H1 (cell line): Measurements from ENCODE around the gene MTX1. TPM values are rescaled to one million over a fixed set of nuclear protein-coding genes. Genes with fewer than 3 reads are reported as not detected.

ENCODE experiments used
- CTCF ChIA-PET: fragments of 300-600 bp; sonication (Branson Sonifier 250); formaldehyde crosslinking; loops from one replicate; lab custom pipeline; 2021; ENCODE audit not compliant: partially characterized antibody; lab: Charles Lee
- POLR2A ChIA-PET: fragments of 300-600 bp; sonication (Branson Sonifier 250); formaldehyde crosslinking; loops from one replicate; lab custom pipeline; 2021; ENCODE audit warnings: inconsistent platforms; ENCODE audit not compliant: partially characterized antibody; lab: Charles Lee
- DNase-seq, 2 experiments: peaks; one replicate each; pipeline versions ENCODE4 v3.0.0 to v3.0.0-alpha.2; 2010 to 2022; ENCODE audit warnings: low spot score in 2 of 2, low read depth in 1 of 2, mixed read lengths in 1 of 2
- FAIRE-seq: peaks from 2 replicates; lab custom pipeline; 2011; peaks lifted over from hg19 to GRCh38; lab: Jason Lieb, UNC
- H2AFZ ChIP-seq: 2 replicates; pipeline ENCODE4 v1.8.1; 2012; ENCODE audit warnings: low read length, inconsistent platforms
- H2AK5ac ChIP-seq: 2 replicates; pipeline ENCODE4 v1.6.1; 2013; ENCODE audit warnings: low read depth, low read length
- H2BK120ac ChIP-seq: replicated peaks from 2 replicates; pipeline ENCODE3; 2013; ENCODE audit warnings: low read depth, low read length, inconsistent platforms
- H2BK12ac ChIP-seq: 2 replicates; pipeline ENCODE4 v1.6.1; 2013; ENCODE audit warnings: low read depth, low read length
- H2BK15ac ChIP-seq: 2 replicates; pipeline ENCODE4 v1.6.1; 2013; ENCODE audit warnings: low read length
- H2BK20ac ChIP-seq: 2 replicates; pipeline ENCODE4 v1.6.1; 2013; ENCODE audit warnings: low read length
- H2BK5ac ChIP-seq: 2 replicates; pipeline ENCODE4 v1.6.1; 2013; ENCODE audit warnings: low read depth, low read length
- H3K14ac ChIP-seq: 2 replicates; pipeline ENCODE4 v1.6.1; 2013; ENCODE audit warnings: inconsistent platforms; ENCODE audit not compliant: insufficient read length
- H3K18ac ChIP-seq: 2 replicates; pipeline ENCODE4 v1.6.1; 2013; ENCODE audit warnings: low read length; ENCODE audit errors: extremely low read depth
- H3K23ac ChIP-seq: 2 replicates; pipeline ENCODE4 v1.6.1; 2013; ENCODE audit warnings: inconsistent platforms; ENCODE audit not compliant: insufficient read length
- H3K23me2 ChIP-seq: 2 replicates; pipeline ENCODE4 v1.6.1; 2013; ENCODE audit warnings: low read depth, low read length
- H3K27ac ChIP-seq: 2 replicates; pipeline ENCODE4 v1.6.1; 2011; ENCODE audit warnings: low read depth, low read length, inconsistent platforms
- H3K27me3 ChIP-seq, 4 experiments: replicated peaks in 1 of 4; 1 replicate in 1 of 4; 2 replicates in 3 of 4; pipeline versions ENCODE4 v1.6.1 to v1.8.1; 2011 to 2013; ENCODE audit warnings: low read length in 3 of 4, mild to moderate bottlenecking in 3 of 4, inconsistent platforms in 2 of 4, mixed read lengths in 2 of 4, moderate library complexity in 1 of 4; ENCODE audit not compliant: control insufficient read depth in 3 of 4, insufficient read depth in 3 of 4; ENCODE audit errors: extremely low read depth in 1 of 4
- H3K36me3 ChIP-seq, 4 experiments: 2 replicates each; pipeline versions ENCODE4 v1.6.1 to v1.8.1; 2011 to 2013; ENCODE audit warnings: mild to moderate bottlenecking in 4 of 4, low read length in 3 of 4, moderate library complexity in 2 of 4, control low read depth in 1 of 4, inconsistent platforms in 1 of 4; ENCODE audit not compliant: insufficient read depth in 4 of 4, control insufficient read depth in 2 of 4
- H3K4ac ChIP-seq: replicated peaks from 2 replicates; pipeline ENCODE3; 2013; ENCODE audit warnings: low read length, low read depth, mixed read lengths, inconsistent platforms; ENCODE audit not compliant: insufficient read length
- H3K4me1 ChIP-seq, 4 experiments: replicated peaks in 1 of 4; 1 replicate in 1 of 4; 2 replicates in 3 of 4; pipeline versions ENCODE4 v1.6.1 to v1.8.1; 2011 to 2013; ENCODE audit warnings: low read length in 3 of 4, inconsistent platforms in 2 of 4, mixed read lengths in 1 of 4; ENCODE audit not compliant: insufficient read depth in 4 of 4, control insufficient read depth in 3 of 4
- H3K4me2 ChIP-seq, 2 experiments: 2 replicates each; pipeline versions ENCODE4 v1.6.1 to v1.8.1; 2011 to 2013; ENCODE audit warnings: low read depth in 2 of 2, low read length in 2 of 2, control low read depth in 1 of 2, inconsistent platforms in 1 of 2, mild to moderate bottlenecking in 1 of 2; ENCODE audit not compliant: insufficient read depth in 1 of 2
- H3K4me3 ChIP-seq, 4 experiments: fragments of 200-600, 300-600 bp in 1 of 4; sonication (generic), shearing (Covaris generic), sonication (Bioruptor Twin) in 1 of 4; 2 replicates each; pipeline versions ENCODE4 v1.5.1 to v1.8.1; 2011 to 2016; ENCODE audit warnings: low read length in 4 of 4, low read depth in 3 of 4, control low read depth in 2 of 4, inconsistent platforms in 2 of 4, mild to moderate bottlenecking in 2 of 4, mixed read lengths in 1 of 4, moderate library complexity in 1 of 4; ENCODE audit not compliant: insufficient read depth in 2 of 4; ENCODE audit errors: extremely low read depth in 1 of 4
- H3K56ac ChIP-seq: replicated peaks from 2 replicates; pipeline ENCODE3; 2013; ENCODE audit warnings: low read depth, mild to moderate bottlenecking, mixed read lengths, low read length, inconsistent platforms; ENCODE audit not compliant: insufficient read length
- H3K79me1 ChIP-seq: 2 replicates; pipeline ENCODE4 v1.6.1; 2013; ENCODE audit warnings: low read depth, low read length, control low read depth
- H3K79me2 ChIP-seq, 2 experiments: 2 replicates each; pipeline versions ENCODE4 v1.6.1 to v1.8.1; 2012 to 2013; ENCODE audit warnings: low read length in 2 of 2, mild to moderate bottlenecking in 2 of 2, inconsistent platforms in 1 of 2; ENCODE audit not compliant: insufficient read depth in 2 of 2, control insufficient read depth in 1 of 2
- H3K9ac ChIP-seq, 4 experiments: replicated peaks in 1 of 4; 1 replicate in 1 of 4; 2 replicates in 3 of 4; pipeline versions ENCODE4 v1.6.1 to v1.8.1; 2011 to 2013; ENCODE audit warnings: low read depth in 3 of 4, low read length in 3 of 4, control low read depth in 2 of 4, mild to moderate bottlenecking in 2 of 4, moderate library complexity in 2 of 4, inconsistent platforms in 1 of 4; ENCODE audit errors: extremely low read depth in 1 of 4
- H3K9me3 ChIP-seq, 2 experiments: 2 replicates each; pipeline versions ENCODE4 v1.6.1 to v1.8.1; 2012 to 2013; ENCODE audit warnings: mild to moderate bottlenecking in 2 of 2, moderate library complexity in 2 of 2, control low read depth in 1 of 2, inconsistent platforms in 1 of 2, low read depth in 1 of 2, low read length in 1 of 2, mixed read lengths in 1 of 2; ENCODE audit not compliant: insufficient read depth in 2 of 2
- H4K20me1 ChIP-seq, 2 experiments: replicated peaks in 1 of 2; 2 replicates each; pipeline versions ENCODE3 to v1.8.1; 2011 to 2013; ENCODE audit warnings: inconsistent platforms in 2 of 2, low read length in 2 of 2, mild to moderate bottlenecking in 1 of 2; ENCODE audit not compliant: insufficient read depth in 2 of 2, control insufficient read depth in 1 of 2
- H4K5ac ChIP-seq: 2 replicates; pipeline ENCODE4 v1.6.1; 2013; ENCODE audit warnings: low read length, low read depth, mixed read lengths, inconsistent platforms; ENCODE audit not compliant: insufficient read length
- H4K8ac ChIP-seq: 2 replicates; pipeline ENCODE4 v1.8.0; 2013; ENCODE audit warnings: mild to moderate bottlenecking, moderate library complexity, low read length, inconsistent platforms; ENCODE audit not compliant: insufficient read depth; ENCODE audit errors: extremely low read depth
- H4K91ac ChIP-seq: replicated peaks from 2 replicates; pipeline ENCODE3; 2013; ENCODE audit warnings: low read length, mixed read lengths, inconsistent platforms; ENCODE audit not compliant: insufficient read length
- ASH2L ChIP-seq: fragments of 200-600, 300-600 bp; sonication (generic); IDR thresholded peaks from one replicate; pipeline ENCODE4 v1.7.1; 2017; ENCODE audit warnings: low read length
- CTBP2 ChIP-seq: IDR thresholded peaks from 2 replicates; pipeline ENCODE4 v1.7.0; 2011; ENCODE audit warnings: borderline replicate concordance, mild to moderate bottlenecking, moderate library complexity, mixed read lengths, low read length; ENCODE audit not compliant: insufficient read depth, insufficient read length
- FOSL1 ChIP-seq: IDR thresholded peaks from 2 replicates; pipeline ENCODE4 v1.6.1; 2011; ENCODE audit warnings: mild to moderate bottlenecking, low read depth, low read length, moderate library complexity; ENCODE audit not compliant: insufficient read depth
- HDAC2 ChIP-seq, 2 experiments: fragments of 300-600 bp in 1 of 2; sonication (generic) in 1 of 2; IDR thresholded peaks; 2 replicates each; pipeline ENCODE4 v1.6.1; 2011 to 2012; ENCODE audit warnings: low read depth in 2 of 2, low read length in 2 of 2, mild to moderate bottlenecking in 2 of 2, moderate library complexity in 2 of 2, borderline replicate concordance in 1 of 2, inconsistent platforms in 1 of 2
- POLR2A ChIP-seq, 2 experiments: IDR thresholded peaks; 1 replicate in 1 of 2; 2 replicates in 1 of 2; pipeline ENCODE4 v1.6.1; 2011; ENCODE audit warnings: low read depth in 2 of 2, low read length in 2 of 2, mild to moderate bottlenecking in 2 of 2; ENCODE audit errors: control extremely low read depth in 1 of 2
- RAD21 ChIP-seq, 2 experiments: IDR thresholded peaks in 1 of 2; conservative IDR thresholded peaks in 1 of 2; 2 replicates each; pipeline ENCODE4 v1.6.1; 2011; ENCODE audit warnings: low read depth in 2 of 2, low read length in 2 of 2, improper control_type of control experiment in 1 of 2, inconsistent platforms in 1 of 2, mild to moderate bottlenecking in 1 of 2, moderate library complexity in 1 of 2
- SIN3A ChIP-seq, 2 experiments: IDR thresholded peaks in 1 of 2; conservative IDR thresholded peaks in 1 of 2; 2 replicates each; pipeline ENCODE4 v1.6.1; 2011 to 2012; ENCODE audit warnings: low read length in 2 of 2, improper control_type of control experiment in 1 of 2, low read depth in 1 of 2, mild to moderate bottlenecking in 1 of 2
- SP4 ChIP-seq: IDR thresholded peaks from 2 replicates; pipeline ENCODE4 v1.6.1; 2012; ENCODE audit warnings: low read length, inconsistent platforms
- TBP ChIP-seq: IDR thresholded peaks from 2 replicates; pipeline ENCODE4 v1.6.1; 2011; ENCODE audit warnings: low read depth, low read length, improper control_type of control experiment
- WGBS, 2 experiments: shearing (Covaris generic) in 1 of 2; methylation state at CpG; one replicate each; pipeline versions ENCODE4 v1.1.6 to v1.1.7; 2013 to 2015; ENCODE audit warnings: low lambda C conversion rate in 2 of 2, mixed read lengths in 2 of 2, inconsistent platforms in 1 of 2, low coverage in 1 of 2, missing lambda C conversion rate in 1 of 2; ENCODE audit not compliant: insufficient replicate concordance in 2 of 2, insufficient coverage in 1 of 2, insufficient read length in 1 of 2; ENCODE audit errors: extremely low coverage in 1 of 2, missing lambda C conversion rate in 1 of 2; 5-methylcytosine and 5-hydroxymethylcytosine counted together
- polyA plus RNA-seq, 7 experiments: library from polyadenylated mRNA; depleted of rRNA in 3 of 7; stranded (reverse) in 5 of 7; unstranded in 2 of 7; fragments of >200 nt in 5 of 7; fragments of 200-250 nt in 2 of 7; gene quantifications; 1 replicate in 5 of 7; 2 replicates in 1 of 7; 4 replicates in 1 of 7; pipeline versions ENCODE4 v1.2.1 to v1.2.3, GENCODE V29; 2011 to 2013; ENCODE audit warnings: missing spikeins in 2 of 7, mixed read lengths in 2 of 7
- total RNA-seq: library from RNA; stranded (reverse); fragmentation: NEBNext Ultra II Directional; extraction: Animal tissue kit (Norgen Biotek cat#: 25700); gene quantifications from 2 replicates; pipeline ENCODE4 v1.2.1, GENCODE V29; 2021

MTX1 gene
- total and polyA plus RNA-seq, 2 of the 8 experiments (the other 6 are each of a cell fraction or from before 2014, with no cell fraction given) = 47.9 to 131 TPM

DNA sequence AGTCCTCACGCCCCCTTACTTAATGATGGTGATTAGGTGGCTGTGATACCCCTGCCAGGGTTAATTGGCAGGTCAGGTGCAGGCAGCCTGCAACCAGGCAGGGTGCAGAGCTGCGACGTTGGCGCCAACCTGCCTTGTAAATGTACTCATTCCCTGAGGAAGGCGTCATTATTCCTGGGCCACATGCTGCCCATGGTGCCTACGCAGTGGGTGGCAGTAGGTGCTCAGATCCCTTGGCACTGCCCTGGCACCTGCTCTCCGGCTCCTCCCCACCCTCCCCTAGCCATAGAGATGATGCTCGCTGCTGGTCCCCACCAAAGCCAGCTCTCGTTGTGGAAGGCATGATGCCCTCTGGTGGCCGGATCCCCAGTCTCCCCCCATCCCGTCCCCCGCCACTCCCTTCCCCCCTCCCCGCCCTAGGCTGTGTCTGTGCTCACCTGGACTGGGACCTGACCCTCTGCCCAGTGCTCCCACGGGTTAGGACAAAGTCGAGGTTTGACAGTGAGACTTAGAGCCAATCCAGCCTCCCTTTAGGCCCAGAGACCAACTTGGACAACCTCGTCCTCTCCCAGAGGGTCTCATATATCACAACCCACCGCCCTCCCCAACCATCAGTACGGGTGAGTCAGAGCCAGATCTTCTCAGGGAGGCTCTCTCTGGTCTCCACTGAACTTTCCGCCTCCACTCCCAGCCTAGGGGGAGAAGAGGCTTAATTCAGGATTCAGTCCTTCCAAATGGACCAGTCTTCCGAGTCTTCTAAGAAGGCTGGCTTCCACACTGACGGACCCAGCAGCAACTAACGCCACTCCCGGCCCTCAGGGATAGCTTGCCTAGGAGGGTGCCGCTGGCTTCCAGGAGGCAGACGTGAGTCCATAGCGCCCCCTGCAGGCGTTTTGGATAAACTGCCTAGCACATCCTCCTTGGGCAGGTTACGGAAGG is 41.1 kb upstream of the MTX1 start:
- peak overlapping the region; percentile 46 for H4K5ac ChIP-seq
- peak overlapping the region; percentile 89; the same call in 1 of the 2 replicates for H2AFZ ChIP-seq
- DNase-seq = peak in 1 of 2 experiments; percentile 96
- H3K14ac ChIP-seq = no peak overlapping the region
- no peak overlapping the region for H3K56ac ChIP-seq
- H2BK20ac ChIP-seq = 0 out of 2 replicates have a peak overlapping the region, but pooled peaks have one; percentile 43
- H4K20me1 ChIP-seq = no peaks in the 10 kb centered on the region
- ChIA-PET POLR2A (interaction anchor here (0.5 to 3.0 kb wide), 16 partner anchors 8 to 187 kb away, joined by 3 to 24 read pairs (median 4); partner anchors contain the start of gene SLC50A1), CTCF (interaction anchor here (0.5 to 12.4 kb wide), 36 partner anchors 8 to 309 kb away, joined by 3 to 215 read pairs (median 4); partner anchors contain the start of genes DPM3, EFNA1, EFNA4 and FLAD1)
- peak overlapping the region; percentile 30 to 75 (median 72); a peak in 7 of 8 replicates for H3K4me3 ChIP-seq
- H3K36me3 ChIP-seq = peaks cover 0 to 10% (median 7%) of the 10 kb centered on the region in 4 experiments; a peak in 4 of 8 replicates
- H4K8ac ChIP-seq = 0 out of 2 replicates have a peak overlapping the region, but pooled peaks have one; percentile 22
- no peak overlapping the region for H3K9ac ChIP-seq
- peak; percentile 66 for FAIRE-seq
- H2BK12ac ChIP-seq = peak overlapping the region; percentile 87; the same call in 1 of the 2 replicates
- no peak overlapping the region for H3K27ac ChIP-seq
- H2BK120ac ChIP-seq = no peak overlapping the region
- peak overlapping the region; percentile 75 for H4K91ac ChIP-seq
- H3K79me2 ChIP-seq = peaks cover 0 to 11% of the 10 kb centered on the region in 2 experiments; a peak in 2 of 4 replicates
- peaks cover 11% of the 10 kb centered on the region for H3K23me2 ChIP-seq
- no peaks in the 10 kb centered on the region for H3K9me3 ChIP-seq
- H2AK5ac ChIP-seq = no peak overlapping the region
- H3K4ac ChIP-seq = peak overlapping the region; percentile 71
- peak overlapping the region; percentile 84 for H3K18ac ChIP-seq
- WGBS, 2 experiments = 6% methylated on average over 24 of the region's 28 CpGs; no CpG with 5 or more reads in 1 of the 2 experiments
- H3K27me3 ChIP-seq = no peaks in the 10 kb centered on the region
- no peaks in the 10 kb centered on the region for H3K79me1 ChIP-seq
- H3K23ac ChIP-seq = no peak overlapping the region
- H2BK5ac ChIP-seq = peak overlapping the region; percentile 60; the same call in 1 of the 2 replicates
- H3K4me2 ChIP-seq = peak overlapping the region; percentile 63 to 100
- peaks cover 5 to 19% (median 13%) of the 10 kb centered on the region in 4 experiments for H3K4me1 ChIP-seq
- H2BK15ac ChIP-seq = peak overlapping the region; percentile 100; the same call in 1 of the 2 replicates
- no peak for TF ChIP-seq POLR2A (IDR thresholded peaks at IDR 0.05; ENCODE audit: control extremely low read depth in 1 of 2, low read depth in 2 of 2, low read length in 2 of 2)
- peak in 1 of 2 experiments; percentile 37; a peak in 1 of 4 replicates for TF ChIP-seq HDAC2 (IDR thresholded peaks at IDR 0.05; ENCODE audit: borderline replicate concordance in 1 of 2, low read depth in 2 of 2, low read length in 2 of 2)
- peak in 1 of 2 experiments; percentile 19; a peak in 2 of 4 replicates for TF ChIP-seq SIN3A (conservative IDR thresholded peaks at IDR 0.05 in 1 of 2, IDR thresholded peaks at IDR 0.05 in 1 of 2; ENCODE audit: low read depth in 1 of 2, low read length in 2 of 2)
- peak; percentile 96 to 98 for TF ChIP-seq RAD21 (IDR thresholded peaks at IDR 0.05 in 1 of 2, conservative IDR thresholded peaks at IDR 0.05 in 1 of 2; ENCODE audit: low read depth in 2 of 2, low read length in 2 of 2)
- no peak for TF ChIP-seq CTBP2
- no peak for TF ChIP-seq SP4
- peak; percentile 7; the same call in 1 of the 2 replicates for TF ChIP-seq TBP
- no peak for TF ChIP-seq FOSL1
- TF ChIP-seq ASH2L = peak; percentile 28
